ENCODE measurements around the gene GMFB.

DNA sequence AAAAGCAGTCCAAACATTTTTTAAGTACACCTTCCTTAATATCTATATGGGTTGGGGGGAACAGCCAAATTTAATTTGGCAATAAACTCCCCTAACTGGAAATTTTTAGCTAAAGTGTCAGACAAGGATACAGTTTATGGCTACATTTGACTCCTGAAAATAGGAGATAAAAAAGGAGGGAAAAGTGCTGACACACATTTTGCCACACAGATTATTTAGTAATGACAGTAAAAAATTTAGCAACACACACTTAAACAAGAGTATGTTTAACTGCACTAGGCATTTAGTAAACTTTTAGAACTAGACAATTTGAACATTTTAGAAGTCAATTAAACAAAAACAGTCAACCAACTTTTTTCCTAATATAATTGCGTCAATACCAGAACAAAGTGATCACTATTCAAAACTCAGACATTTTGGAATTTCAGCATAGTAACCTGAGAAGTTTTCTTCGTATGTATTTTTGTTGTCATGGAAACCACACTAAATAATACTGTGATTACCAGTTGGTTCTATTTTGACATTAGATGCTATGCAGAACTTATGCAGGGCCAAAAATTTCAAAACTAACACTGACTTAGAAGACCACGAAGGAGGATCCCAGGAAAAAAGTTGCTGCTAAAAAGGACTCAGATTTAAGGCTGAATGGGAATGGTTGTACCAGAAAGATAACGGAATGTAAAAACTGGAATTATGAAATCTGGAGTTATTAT lies 13.4 kb downstream of the GMFB start:
- TF ChIP-seq NR3C1 (IDR thresholded peaks at IDR 0.05) (no peak), HDAC2 (IDR thresholded peaks at IDR 0.05) (no peak), JUNB (IDR thresholded peaks at IDR 0.05) (no peak), PHF8 (IDR thresholded peaks at IDR 0.05; ENCODE audit: borderline replicate concordance, low read depth) (no peak), NPAS2 (CRISPR knock-in tag; IDR thresholded peaks at IDR 0.05; ENCODE audit: borderline replicate concordance) (no peak), HOXB5 (CRISPR knock-in tag; IDR thresholded peaks at IDR 0.05) (no peak), BHLHE40 (IDR thresholded peaks at IDR 0.05; ENCODE audit: low read depth, low read length) (no peak), EP300 (IDR thresholded peaks at IDR 0.05) (no peak), SMC3 (IDR thresholded peaks at IDR 0.05) (no peak)
- TF ChIP-seq, protein P1, sequence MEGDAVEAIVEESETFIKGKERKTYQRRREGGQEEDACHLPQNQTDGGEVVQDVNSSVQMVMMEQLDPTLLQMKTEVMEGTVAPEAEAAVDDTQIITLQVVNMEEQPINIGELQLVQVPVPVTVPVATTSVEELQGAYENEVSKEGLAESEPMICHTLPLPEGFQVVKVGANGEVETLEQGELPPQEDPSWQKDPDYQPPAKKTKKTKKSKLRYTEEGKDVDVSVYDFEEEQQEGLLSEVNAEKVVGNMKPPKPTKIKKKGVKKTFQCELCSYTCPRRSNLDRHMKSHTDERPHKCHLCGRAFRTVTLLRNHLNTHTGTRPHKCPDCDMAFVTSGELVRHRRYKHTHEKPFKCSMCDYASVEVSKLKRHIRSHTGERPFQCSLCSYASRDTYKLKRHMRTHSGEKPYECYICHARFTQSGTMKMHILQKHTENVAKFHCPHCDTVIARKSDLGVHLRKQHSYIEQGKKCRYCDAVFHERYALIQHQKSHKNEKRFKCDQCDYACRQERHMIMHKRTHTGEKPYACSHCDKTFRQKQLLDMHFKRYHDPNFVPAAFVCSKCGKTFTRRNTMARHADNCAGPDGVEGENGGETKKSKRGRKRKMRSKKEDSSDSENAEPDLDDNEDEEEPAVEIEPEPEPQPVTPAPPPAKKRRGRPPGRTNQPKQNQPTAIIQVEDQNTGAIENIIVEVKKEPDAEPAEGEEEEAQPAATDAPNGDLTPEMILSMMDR (IDR thresholded peaks at IDR 0.05): no peak

Data from A549 (cell line).